Stimulated activated naive CD4-positive, alpha-beta T cell (primary cell): ENCODE measurements around the gene TP53I3.
"Not testable (repeated sequence)": the region's sequence is repeated elsewhere in the genome, so short reads cannot be mapped to it uniquely, and the experiment has no call there.

Experiments used
- DNase-seq, 6 experiments: peaks; one replicate each; lab custom pipeline; 2025; lab: John Stamatoyannopoulos, UW

Gene TP53I3

DNA sequence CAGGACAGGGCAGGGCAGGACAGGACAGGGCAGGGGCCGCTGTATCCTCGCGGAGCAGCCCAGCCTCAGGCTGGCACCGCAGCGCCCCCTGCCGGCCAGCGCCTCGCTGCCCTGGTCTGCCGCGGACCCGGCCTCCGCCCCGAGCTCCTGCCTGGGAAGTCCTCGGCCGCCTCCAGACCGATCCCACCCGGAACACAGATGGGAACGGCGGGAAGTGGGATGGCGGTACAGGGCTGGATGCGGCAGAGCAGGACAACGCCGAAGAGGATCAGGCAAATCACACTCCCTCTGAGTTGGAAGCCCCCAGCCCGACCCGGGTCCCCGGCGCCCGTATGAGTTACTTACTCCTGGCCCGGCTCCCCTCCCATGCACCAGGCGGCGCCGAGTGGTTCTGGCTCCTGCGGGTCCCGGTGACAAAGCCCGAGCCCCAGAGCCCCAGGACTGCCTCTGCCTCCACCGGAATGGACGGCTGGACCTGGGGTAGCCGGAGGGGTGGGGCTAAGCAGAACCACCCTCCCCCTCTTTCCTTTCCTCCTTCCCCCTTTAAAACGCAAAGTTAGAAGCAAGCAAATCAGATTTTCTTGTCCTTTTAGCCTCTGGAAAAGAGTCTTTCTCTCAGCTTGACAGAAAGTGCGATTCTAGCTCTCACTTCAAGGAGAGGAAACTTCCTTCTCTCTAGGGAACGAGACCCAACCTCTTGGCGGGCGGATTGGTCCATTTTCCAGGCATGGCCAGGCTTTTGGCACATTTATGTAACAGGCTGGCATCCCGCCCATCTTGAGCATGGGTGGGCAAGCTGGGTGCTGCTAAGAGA is at the start of gene TP53I3:
TSS of gene TP53I3 (minus strand) at position 449 of the 814 bp plus-strand sequence. CDS start 508 bp downstream, outside the sequence.
- DNase-seq: peak; percentile 52 to 87 (median 72)

DNA sequence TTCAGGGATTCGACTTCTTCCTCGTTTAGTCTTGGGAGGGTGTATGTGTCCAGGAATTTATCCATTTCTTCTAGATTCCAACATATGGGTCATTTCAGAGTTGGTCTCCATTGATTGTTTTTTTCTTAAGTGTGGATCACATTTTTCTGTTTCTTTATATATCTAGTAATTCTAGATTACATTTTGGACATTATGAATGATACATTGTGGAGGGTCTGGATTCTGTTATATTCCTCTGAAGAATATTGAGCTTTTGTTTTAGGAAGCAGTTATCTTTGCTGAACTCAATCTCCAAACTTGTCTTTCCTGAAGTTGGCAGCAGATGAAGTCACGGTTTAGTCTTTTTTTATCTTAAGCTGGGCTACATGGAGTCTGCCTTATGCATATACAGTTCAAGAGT is 47.9 kb upstream of the TP53I3 start:
- DNase-seq: no peak

DNA sequence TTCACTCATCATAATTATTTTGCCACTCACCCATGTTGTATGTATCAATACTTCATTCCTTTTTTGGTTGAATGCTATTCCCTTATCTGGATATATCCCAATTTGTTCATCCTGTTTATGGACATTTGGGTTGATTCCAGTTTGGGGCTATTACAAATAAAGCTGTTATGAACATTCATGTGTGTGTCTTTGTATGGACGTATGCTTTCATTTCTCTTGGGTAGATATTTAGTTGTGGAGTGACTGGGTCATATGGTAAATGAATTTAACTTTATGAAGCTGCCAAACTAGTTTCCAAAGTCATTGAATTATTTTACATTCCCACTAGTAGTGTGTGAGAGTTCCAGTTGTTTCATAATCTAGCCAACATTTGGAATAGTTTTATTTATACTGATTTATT is 41.3 kb upstream of the TP53I3 start:
- DNase-seq: no peak

GRCh38 chr2:24123922-24124580 is 39.4 kb upstream of the TP53I3 start:
- DNase-seq: peak in 3 of 6 experiments; percentile 15 to 28 (median 27)

- DNase-seq: peak in 5 of 6 experiments; percentile 5 to 28 (median 24)
Observed at GRCh38 chr2:24123195-24123921, 38.7 kb upstream of the TP53I3 start, which contains the start of the genes FAM228B and PFN4. TSS of gene FAM228B (plus strand) at chr2:24123469. CDS start at chr2:24124362, 893 bp downstream. TSS of gene PFN4 (minus strand) at chr2:24123334. CDS start at chr2:24122535, 799 bp downstream.

DNA sequence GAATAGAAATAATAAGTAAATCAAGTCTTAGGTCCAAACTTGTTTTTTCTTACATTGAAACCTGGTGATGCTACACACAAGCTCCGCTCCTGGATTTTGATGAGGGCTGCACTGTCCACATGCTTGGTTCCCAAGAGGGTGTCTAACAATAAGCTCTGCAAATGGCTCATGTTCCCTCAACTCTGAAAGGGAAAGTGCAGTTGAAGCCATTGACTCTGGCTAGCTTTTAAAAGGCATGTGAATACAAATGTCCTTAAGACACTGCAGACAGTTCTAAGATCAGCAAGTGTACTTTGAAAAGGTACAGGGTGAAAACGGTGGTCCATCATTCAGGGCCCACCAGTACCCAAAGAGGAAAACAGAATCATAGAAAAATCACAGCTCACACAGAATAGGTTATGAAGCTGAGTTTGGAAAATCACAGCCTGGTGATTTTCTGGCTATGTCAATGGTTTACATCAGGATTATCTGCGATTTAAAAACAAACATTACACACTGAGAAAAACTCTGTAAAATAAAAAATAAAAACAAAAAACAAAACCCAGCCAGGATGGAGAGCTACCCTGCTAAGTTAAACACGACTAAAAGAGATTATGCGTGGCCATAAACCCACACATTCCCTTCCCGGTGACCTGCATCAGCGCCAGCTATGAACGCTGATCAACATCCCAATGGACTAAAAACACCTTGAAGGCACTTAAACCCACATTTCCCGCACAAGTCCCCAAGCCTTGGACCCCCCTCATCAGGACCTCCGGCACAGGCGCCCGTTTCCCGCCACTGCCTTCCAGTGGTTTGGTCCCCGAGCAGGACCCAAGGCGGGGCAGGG is 37.9 kb upstream of the TP53I3 start:
- no peak for DNase-seq

DNA sequence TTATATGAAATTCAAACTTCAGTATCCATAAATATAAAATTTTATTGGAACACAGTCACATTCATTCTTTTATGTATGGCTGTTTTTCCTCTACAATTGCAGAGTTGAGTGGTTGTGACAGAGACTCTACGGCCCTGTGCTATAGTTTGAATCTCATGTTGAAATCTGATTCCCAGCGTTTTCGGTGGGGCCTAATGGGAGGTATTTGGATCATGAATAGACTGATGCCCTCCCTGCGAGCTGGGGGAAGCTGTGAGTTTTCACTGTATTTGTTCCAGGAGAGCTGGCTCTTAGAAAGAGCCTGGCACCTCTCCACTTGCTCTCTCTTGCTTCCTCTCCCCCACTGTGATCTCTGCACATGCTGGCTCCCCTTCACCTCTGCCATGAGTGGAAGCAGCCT is 36.8 kb upstream of the TP53I3 start:
- DNase-seq: no peak

DNA sequence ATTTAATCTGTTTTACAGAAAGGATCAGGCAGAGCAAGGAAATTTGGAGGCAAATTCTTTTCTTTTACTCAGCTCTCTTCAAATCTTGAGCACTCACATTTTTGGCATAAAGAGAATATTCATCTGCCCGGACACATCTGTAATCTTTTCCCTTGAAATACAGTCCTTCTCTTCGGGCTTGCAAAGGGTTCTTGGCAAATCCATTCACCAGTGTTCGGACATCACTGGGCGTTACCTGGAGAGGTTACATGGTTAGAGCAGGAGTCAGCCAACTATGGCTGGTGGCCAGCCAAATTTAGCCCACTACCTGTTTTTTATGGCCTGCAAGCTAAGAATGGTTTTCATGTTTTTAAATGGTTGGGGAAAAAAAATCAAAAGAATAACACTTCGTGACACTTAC is 36.4 kb upstream of the TP53I3 start:
- DNase-seq: no peak

DNA sequence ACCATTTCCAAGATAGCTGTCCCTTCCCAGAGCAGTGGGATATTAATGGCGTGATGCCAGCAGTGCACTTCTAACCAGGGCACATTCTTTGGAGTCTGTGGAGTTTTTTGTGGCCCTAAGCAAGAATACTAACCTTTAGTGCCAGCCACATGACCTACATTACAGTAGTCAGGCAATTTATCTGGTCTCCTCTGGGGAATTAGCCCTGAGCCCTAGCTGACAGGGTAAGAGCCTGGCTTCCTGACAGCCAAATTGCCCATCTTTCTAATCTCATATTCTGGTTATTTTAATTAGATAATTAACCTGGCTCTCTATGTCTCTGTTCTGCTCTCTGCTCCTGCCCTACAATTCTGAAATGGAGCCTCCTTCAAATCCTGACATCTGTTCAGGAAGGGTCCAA is 33.3 kb upstream of the TP53I3 start:
- no peak for DNase-seq

DNA sequence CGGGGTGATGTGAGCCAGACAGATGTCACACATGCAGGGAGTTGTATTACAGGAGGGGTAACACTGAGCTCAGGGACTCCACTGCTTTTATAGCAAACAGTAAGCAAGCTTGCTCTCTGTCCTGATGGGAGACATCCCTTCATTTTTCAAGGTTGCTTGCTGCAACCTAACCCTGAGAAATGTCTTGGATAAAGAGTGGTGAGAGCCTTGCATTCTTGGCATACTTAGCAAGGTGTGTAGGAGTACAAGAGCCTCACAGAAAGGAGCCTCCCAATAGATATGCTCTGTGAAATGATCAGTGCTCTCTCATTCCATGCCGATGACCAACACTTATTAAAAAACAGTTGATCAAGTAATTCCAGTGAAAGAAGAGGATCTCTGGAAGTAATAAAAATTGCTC is 30.4 kb upstream of the TP53I3 start:
- DNase-seq: no peak

DNA sequence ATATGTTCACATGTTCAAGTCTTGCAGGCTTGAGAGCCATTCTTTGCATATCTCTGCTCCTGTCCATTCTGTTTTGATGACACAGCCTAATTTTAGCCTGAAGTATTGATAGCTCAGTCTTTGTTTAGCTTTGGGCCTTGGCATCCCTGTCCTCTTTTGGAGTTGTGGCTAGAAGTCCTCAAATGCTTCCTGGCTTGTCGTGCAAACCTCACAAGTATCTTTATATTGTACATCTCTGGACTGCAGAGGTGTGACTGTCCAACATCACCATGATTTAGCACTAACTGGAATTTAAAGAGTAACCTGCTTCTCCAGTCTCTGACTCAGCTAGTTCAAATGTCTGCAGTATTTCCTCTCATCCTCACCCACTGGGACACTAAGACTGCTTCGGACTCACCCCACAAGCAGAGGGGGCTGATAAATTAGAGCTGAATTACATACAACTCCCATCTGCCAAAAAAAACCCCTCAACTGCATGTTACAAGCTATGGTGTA is 26.8 kb upstream of the TP53I3 start:
- no peak for DNase-seq

DNA sequence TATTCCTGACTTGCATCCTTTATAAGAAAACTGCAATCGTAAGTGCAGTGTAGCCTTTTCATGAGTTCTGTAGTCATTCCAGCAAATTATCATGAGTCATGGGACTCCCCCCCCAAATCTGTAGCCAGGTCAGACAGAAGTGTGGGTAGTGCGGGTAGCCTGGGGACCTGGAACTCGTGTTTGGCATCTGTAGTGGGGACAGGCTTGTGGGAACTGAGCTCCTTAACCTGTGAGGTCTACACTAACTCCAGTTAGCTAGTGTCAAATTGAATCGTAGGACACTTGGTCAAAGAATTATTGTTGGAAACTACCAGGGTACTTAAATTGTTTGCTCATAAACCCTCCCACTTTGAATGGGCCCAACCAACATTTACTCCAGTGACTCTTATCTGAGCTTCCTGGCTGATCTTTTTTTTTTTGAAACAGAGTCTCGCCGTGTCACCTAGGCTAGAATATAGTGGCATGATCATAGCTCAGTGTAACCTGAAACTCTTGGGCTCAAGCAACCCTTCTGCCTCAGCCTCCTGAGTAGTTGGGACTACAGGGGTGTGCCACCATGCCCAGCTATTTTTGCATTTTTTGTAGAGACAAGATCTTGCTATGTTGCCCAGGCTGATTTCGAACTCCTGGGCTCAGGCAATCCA is 26.1 kb upstream of the TP53I3 start:
- DNase-seq: no peak

DNA sequence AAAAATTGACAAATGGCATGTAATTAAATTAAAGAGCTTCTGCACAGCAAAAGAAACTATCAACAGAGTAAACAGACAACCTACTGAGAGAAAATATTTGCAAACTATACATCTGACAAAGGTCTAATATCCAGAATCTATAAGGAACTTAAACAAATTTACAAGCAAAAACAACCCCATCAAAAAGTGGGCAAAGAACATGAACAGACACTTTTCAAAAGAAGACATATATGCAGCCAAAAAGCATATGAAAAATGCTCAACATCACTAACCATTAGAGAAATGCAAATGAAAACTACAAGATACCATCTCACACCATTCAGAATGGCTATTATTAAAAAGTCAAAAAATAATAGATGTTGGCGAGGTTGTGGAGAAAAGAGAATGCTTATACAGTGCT is 24.8 kb upstream of the TP53I3 start:
- DNase-seq: not testable (repeated sequence)

DNA sequence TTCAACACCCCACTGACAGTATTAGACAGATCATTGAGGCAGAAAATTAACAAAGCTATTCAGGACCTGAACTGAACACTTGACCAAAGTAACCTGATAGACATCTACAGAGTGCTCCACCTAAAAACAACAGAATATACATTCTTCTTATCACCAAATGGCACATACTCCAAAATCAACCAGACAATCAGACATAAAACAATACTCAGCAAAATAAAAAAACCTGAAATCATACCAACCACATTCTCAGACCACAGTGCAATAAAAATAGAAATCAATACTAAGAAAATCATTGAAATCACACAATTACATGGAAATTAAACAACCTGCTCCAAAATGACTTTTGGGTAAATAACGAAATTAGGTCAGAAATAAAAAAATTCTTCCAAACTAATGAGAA is 22.7 kb upstream of the TP53I3 start:
- no peak for DNase-seq

DNA sequence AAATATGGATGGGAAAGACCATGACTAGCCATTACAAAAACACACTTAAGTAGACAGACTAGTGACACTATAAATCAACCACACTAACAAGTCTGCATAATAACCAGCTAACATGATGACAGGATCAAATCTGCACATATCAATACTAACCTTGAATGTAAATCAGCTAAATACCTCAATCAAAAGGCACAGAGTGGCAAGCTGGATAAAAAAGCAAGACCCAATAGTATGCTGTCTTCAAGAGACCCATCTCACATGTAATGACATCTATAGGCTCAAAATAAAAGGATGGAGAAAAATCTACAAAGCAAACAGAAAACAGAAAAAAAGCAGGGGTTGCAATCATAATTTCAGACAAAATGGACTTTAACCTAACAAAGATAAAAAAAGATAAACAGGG is 22.2 kb upstream of the TP53I3 start:
- no peak for DNase-seq

- no peak for DNase-seq
Observed at GRCh38 chr2:24105816-24106215, 21.2 kb upstream of the TP53I3 start.

DNA sequence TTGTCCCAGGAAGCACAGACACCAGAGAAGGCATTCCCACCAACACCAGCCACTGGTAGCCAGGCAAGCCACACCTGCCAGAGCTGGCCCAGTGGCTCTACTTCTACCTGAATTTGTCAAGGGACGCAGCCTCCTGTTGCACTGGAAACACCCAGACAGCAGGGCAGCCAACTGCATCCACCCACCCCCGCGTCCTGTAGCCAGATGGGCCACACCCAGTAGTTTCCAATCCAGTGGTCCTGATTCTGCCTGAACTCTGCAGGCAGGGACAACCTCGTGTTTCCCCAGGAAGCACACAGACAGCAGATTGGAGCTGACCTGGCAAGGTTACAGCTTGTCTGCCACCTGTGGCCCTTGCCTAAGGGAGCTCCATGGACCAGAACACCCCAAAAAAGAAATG is 20.3 kb upstream of the TP53I3 start:
- DNase-seq: no peak

DNA sequence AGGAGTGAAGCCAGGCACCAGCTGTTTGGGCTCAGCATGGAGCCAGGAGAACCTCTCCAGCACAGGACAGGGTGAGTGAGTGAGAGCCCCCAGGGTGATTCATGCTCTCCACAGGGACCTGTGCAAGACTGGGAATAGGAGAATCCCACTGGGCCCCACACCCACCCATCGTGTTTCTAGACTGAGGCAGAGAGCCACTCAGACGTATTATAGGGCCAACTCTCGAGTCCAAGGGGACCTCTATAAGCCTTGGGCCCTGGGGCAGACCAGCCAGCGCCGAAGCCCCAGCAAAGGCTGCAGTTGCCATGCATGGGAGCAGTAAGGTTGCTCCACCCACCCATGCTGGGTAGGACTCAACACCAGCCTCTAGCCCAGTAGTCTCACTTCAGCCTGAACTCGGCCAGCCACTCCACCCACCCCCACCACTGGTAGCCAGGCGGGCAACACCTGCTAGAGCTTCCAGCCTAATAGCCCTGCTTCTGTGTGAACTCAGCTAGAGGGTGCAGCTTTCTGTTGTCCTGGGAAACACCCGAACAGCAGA is 19.5 kb upstream of the TP53I3 start:
- DNase-seq: no peak

GRCh38 chr2:24102677-24103076 is 18.0 kb upstream of the TP53I3 start:
- no peak for DNase-seq

GRCh38 chr2:24101992-24102391 is 17.4 kb upstream of the TP53I3 start:
- no peak for DNase-seq

DNA sequence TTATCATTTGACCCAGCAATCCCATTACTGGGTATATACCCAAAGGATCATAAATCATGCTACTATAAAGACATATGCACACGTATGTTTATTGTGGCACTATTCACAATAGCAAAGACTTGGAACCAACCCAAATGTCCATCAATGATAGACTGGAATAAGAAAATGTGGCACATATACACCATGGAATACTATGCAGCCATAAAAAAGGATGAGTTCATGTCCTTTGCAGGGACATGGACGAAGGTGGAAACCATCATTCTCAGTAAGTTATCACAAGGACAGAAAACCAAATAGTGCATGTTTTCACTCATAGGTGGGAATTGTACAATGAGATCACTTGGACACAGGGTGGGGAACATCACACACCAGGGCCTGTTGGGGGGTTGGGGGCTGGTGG is 16.1 kb upstream of the TP53I3 start:
- not testable (repeated sequence) for DNase-seq
